ENCODE data around the gene SCUBE3.

The SCUBE3 gene

DNA sequence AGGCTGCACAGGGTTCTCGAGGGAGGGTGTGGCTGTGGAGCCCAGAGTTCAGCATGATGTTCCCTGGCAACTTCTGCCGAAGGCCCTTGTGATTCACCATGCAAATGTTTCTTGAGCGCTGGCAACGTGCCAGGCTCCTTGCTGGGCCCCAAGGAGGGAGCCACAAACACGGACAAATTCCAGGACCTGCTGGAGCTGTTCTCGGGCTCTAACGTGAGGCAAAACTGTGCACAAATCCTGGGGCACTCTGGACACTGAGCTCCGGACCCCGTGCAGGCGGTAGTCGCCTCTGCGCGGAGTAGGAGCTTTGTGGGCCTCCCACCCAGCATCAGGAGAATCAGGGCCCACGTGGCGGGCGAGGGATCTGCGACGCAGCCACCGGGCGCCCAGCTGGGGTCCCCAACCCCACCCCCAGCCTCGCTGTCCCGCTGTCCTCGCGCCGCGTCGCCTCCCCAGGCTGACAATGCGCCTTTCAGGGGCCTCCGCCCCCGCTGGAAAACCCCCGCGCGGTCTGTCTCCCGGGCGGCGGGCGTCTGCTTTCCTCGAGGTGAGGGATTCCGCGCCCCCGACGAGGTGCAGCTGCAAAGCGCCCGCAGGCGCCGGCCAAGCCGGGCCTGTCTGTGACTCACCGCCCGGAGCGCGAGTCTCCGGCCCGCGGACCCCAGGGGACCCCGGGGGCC, 31.7 kb upstream of the SCUBE3 start:
- peak; percentile 18 for DNase-seq (ENCODE audit: low spot score)

DNA sequence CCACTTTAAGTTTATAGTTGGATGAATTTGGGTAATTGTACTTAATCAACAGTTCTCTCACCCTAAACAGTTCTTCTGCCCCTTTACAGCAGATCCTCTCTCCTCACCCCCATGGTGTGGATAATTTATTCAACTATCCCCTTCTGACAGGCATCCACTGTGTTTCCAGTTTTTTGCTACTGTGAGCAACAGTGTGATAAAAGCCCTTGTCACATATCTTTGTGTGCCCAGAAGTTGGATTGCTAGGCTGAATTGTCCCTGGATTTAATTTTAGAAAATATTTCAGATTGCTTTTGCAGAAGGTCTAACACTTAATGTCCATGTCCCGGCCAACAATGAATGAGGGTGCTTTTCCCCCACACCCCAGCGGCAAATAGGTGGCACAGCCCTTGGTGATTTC, 30.5 kb upstream of the SCUBE3 start:
- DNase-seq (ENCODE audit: low spot score): no peak

DNA sequence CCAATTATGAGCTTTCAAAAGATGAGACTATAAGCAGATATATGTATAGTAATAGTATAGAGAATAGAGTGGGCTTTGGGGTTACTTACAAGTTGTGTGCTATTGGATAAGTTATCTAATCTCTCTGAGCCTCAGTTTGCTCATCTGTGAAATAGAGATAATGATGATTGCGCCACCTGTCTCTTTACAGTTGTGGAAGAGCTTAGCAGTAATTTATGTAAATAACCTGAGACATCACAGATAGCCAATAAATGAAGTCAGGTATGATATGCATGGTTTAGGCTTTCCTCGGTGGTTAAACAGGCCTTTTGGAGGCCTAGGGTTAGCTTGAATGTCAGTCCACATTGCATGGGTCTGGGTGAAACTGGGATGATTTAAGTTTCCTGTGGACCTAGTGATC, 29.8 kb upstream of the SCUBE3 start:
- DNase-seq (ENCODE audit: low spot score): no peak

DNA sequence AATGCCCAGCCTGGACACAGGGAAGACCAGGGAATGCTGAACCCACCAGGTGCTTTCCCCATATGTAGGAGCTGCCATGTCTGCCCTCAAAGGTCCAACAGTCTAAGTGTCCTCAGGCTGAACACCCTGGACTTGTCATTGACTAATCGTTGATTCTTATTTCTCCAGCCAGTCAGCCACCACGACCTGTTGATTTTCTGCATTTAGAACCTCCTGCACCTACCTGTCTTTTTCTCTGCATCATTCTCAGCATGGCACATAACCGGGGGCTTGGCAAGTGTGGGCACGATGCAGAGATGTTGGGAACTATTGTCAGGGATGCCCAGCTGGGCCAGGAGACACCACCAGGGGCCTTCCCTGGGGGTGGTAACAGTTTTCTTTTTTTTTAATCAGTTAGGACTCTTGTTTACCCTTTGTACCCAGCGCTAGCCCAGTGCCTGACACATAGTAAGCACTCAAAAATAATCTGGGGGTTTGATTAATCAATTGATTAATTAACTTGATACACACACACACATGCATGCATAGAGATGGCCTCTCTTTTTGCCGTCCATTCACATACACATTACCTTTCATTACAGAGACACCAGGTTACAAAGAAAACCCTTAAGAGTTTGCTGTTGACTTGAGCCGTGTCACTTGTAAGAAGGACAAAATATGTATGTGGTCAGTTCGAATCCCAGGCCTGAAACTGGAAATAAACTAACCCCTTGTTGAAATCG, 29.0 kb upstream of the SCUBE3 start:
- no peak for DNase-seq (ENCODE audit: low spot score)

DNA sequence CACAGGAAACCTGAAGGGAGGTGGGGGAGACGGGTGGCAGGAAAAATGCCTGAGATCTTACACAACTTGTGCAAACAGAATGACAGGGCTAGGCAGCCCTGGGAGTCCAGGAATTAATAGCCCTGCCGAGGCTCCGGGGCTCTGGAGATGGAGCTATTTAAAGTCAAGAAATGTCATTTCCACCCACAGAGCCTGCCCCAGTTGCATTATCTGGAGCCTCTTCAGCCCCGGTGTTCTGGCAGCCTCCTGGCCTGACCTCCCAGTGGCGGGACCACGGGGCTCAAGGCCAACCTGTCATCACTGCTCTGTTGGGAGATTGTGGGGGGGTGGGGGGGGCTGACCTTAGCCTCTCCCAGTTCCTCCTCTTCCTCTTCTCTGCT, 28.5 kb upstream of the SCUBE3 start:
- no peak for DNase-seq (ENCODE audit: low spot score)

DNA sequence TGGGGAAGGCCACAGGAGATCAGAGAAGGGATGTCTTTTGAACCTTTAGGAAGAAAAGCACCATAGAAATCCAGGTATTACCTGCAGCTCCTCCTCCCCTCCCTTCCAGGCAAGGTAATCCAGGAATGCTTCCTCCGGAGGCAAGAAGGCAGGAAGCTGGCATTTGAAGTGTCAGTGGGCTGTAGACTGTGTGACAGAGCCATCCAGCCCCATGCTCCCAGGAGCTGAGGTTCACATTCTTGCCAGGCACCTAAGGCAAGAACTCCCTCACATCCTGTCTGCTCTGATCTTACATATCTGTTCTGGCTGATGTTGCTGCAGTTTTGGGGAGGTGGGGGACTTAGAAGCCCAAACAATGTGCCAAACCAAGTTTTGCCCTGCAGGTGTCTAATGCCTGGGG, 27.8 kb upstream of the SCUBE3 start:
- DNase-seq (ENCODE audit: low spot score): no peak

DNA sequence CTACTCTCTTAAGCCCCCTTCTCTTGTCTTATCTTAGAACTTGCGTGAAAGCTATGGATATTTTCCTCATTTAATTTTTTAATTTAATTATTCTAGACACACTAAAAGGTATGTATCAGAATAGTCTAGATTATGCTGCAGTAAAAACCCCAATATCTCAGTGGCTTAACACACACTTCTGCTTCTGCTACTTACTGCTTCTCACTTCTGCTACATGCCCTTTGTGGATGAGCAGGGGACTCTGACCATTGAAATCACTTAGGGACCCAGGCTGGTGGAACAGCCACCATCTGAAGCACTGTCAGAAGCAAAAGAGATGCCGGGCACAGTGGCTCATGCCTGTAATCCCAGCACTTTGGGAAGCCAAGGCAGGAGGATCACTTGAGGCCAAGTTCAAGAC, 27.2 kb upstream of the SCUBE3 start:
- DNase-seq (ENCODE audit: low spot score): no peak

DNA sequence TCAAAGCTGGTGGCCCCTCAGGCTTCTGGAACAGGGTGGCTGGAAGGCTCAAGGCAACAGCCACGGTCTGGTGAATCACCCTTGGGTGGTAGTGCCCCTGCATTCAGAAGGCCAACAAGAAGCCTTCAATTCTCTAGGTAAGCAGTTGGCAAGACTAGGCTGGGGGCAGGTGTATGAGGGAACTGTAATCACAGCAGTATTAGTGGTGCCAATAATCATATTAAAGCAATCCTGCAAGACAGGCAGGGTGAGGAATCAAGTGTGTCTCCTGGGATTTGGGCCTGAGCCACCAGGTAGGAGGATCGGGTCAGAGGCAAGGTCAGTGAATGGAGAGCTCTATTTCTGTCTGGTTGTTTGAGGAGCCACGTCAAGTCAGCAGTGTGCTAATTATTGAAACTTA, 24.9 kb upstream of the SCUBE3 start:
- no peak for DNase-seq (ENCODE audit: low spot score)

DNA sequence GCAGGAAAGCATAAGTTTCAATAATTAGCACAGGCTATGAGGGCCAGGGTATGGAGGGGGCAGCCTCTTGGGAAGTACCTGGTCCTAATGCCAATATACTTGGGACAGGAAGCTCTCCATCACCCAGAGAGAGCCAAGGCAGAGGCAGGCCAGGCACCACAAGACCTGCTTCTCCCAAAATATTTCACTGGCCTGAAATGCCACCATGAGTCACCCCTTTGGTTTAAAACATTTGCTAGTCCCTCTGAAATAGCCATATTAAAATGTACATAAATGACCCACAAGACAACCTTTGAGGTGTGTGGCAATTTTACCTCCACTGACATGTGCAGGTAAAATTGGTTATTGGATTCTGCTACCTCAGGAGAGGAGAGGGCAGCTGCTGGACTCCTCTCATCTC, 23.4 kb upstream of the SCUBE3 start:
- no peak for DNase-seq (ENCODE audit: low spot score)

DNA sequence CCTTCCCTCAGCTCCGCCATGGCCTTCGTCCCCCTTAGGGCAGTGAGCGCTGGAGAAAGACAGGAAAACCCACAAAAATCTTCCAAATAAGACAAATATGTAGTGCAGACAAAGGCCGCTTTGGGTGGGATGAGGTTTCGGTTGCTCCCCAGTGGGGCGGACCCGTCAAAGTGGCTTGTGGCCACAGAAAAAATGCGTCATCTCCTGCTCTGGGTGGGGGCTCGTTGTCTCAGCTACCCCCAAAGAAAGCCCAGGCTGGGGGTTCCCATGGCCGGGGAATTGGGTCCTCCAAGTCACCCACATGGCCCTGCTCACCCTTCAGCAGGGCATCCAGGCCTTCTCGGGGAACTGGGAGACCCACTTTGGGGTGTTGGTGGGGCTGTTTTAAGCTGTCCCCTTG, 21.9 kb upstream of the SCUBE3 start:
- DNase-seq (ENCODE audit: low spot score): no peak

DNA sequence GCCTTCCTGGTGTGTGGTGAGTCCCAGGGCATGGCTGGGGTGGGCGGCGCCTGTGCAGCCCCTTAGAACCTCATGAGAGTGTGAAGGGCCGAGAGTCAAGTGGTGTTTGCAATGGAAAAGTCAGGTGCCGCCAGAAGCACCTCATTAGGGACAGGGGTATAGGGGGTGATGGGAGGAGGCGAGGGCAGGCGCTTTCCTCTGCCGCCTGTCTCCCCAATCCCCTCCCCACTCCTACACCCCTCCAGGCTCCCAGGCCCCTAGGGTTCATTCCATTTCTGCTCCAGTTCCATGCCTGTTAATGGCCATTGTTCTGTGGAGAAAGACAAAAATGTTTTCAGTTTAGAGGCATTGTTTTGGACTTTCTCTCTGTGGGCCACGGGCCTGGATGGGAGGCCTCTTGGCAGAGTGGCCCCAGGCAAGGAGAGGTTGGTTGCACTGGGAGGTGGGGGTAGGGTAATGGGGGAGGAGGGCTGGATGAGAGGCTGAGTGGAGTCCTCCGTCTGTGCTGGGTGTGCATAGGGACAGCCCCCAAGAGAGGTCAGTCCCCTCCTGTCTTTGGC, 21.4 kb upstream of the SCUBE3 start:
- DNase-seq (ENCODE audit: low spot score): no peak

DNA sequence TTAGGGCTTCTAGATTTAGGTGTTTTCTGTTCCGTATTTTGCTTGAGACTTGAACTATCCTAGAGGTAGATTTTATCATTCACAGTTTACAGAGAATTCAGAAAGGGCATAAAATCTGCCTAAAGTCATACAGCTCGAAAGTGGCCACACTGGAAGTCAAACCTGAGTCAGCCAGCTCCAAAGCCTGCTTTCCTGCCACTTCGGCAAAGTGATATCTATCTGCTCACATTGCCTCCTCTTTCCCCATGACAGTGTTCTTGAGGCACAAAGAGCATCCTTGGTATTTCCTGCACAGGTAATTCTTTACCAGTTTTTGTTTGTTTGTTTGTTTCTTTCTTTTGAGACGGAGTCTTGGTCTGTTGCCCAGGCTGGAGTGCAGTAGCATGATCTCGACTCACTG, 19.4 kb upstream of the SCUBE3 start:
- no peak for DNase-seq (ENCODE audit: low spot score)

DNA sequence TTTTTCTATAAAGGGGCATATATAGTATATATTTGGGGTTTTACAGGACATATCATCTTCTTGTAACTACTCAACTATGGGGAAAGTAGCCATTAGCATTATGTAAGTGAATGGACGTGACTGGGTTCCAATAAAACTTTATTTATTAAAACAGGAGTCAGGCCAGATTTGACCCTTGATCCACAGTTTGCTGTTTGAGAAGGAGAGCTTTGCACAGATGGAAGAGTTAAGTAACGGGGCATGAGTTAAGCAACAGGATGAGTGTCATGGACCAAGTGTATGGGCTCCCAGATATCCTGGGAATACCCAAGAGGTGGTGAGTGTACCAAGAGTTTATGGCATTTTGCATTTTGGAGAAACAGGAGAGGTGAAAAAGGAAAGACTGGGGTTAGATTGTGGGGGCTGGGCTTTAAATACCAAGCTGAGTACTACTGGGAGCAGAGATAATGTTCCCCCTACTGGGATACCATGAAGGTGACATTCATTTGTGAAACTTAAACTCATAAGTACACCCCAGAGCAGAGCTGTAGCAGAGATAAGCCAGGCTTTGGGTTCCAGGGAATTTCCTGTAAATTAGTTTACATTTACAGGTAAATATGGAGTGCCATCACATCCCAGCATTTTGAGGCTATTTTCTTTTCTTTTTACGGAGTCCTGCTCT, 18.5 kb upstream of the SCUBE3 start:
- no peak for DNase-seq (ENCODE audit: low spot score)

DNA sequence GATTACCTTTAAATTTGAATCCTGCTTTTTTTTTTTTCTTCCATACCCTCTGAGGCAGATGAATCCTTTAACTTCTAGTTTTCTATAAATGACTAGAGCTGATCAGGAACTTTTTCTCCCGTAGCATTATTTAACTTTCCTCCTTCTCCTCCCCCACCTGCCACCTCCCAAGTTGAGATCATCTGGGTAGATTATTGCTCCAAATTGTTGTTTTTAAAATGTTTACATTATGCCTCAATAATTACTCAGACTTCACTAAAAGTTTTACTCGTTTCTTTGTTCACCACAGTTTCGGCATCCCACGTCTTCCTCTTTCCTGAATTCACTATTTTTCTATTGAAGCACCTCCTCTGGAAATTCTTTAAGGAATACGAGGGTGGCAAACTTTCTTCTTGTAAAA, 16.6 kb upstream of the SCUBE3 start:
- DNase-seq (ENCODE audit: low spot score): no peak

DNA sequence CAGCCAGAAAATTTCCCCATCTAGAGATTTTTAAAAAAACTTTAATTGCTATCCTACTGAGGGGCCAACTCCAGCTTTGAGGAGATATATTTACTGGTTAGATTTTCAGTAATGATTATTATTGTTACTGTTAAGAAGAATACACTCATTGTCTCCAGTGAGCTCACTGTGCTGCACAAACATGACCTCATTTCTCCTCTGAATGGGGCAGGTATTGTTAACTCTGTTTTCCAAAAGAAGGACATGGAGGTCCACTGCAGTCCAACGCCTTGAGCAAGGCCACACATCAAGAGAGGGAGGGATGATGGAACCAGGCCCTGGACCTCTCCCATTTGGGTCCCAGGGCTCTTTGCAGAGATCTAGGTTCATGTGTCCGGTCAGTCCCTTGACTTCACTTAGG, 13.9 kb upstream of the SCUBE3 start:
- no peak for DNase-seq (ENCODE audit: low spot score)

DNA sequence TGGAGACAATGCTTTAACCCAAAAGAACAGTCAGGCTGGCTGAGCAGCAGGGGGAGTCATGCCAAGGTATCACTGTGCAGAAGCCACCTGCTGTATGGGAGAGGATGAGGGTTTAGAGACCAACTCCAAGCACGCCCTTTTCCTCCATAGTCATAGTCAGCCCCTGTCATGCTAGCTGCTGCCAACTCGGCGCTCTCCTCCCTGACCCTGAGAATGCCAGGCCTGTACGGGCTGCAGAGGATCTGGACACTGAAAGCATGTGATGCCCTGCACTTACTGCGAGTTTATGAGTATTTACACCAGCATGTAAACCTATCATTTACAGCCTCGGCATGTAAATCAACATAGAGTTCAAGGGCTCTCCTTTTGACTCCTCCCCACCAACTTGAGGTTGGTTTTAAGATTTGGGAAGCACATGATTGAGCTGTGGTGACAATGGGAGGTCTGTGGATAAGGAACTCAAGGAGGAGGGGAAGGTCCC, 11.7 kb upstream of the SCUBE3 start:
- DNase-seq (ENCODE audit: low spot score): no peak

DNA sequence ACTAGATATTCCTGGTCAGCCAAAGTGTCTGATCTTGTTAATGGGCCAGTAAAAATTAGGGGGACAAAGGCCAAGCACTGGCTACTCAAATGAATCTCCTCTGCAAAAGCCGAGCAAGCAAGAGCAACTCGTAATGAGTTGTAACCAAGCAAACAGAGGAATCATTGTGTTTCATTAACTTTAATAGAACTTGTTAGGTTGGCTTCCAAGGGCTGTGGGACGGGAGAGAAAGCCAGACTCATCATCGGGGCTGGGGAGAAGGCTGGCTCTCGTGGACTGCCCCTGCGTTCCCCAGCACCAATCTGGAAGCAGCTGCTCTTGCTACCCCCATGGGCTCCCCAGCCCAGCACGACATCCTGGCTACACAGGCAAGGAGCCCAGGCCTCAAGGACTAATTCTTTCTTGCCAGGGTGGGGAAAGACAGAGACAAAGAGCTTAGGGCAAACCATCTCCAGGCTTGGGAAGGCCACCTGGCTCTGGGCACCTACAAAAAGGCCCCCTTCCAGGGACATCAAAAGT, 10.5 kb upstream of the SCUBE3 start:
- no peak for DNase-seq (ENCODE audit: low spot score)

DNA sequence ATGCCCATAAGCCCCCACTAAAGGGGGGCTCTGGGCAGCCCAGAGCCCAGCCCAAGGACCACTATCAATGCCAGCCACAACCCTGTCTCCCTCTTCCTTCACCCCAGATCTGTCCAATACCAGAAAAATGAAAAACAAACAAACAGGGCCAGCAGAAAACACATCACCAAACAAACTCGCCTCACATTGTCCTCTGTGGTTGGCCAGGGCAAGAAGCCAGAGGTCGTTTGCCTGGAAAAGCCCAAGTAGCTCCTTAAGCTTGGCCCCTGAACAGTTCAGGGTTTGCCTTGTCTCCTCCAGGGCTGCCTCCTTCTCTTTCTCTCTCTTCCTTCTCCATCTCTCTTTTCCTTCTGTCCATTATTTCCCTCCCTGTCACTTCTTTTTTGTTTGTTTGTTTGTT, 10.1 kb upstream of the SCUBE3 start:
- DNase-seq (ENCODE audit: low spot score): no peak

DNA sequence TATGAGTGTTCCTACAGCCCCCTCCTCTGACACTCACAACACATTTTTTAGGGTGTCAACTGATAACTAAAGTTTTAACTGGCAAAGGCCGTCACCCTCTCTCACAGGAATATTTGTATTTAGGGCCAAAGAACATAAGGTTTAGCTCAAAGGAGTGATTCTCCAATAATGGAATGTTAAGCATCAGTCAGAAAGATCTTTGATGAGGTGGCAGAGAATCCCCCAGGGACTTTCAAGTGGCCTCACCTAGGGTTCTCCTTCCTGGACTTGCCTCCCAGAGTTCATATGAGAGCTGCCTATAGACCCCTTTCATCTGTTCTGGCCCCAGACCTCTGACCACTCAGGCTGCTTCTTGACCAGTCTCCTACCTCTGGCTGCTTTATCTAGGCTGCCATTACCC, 7.4 kb upstream of the SCUBE3 start:
- no peak for DNase-seq (ENCODE audit: low spot score)

DNA sequence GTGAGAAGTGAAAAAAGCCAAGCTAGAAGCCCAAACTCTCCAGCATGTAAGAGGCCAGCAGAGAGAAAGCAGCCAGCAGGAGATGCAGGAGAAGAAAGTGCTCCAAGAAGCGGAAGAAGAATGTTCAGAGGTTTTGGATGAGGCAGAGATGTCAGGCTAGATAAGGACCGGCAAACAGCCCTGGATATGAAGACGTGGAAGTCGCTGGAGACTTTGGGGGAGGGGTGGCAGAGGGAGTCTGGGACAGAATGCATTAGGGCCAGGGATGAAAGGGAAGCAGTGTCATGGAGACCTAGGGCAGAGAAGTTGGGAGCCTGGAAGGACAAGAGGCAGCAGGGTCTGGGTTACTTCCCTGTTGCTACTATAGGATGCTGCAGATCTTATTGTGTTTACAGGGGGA, 5.3 kb upstream of the SCUBE3 start:
- no peak for DNase-seq (ENCODE audit: low spot score)

DNA sequence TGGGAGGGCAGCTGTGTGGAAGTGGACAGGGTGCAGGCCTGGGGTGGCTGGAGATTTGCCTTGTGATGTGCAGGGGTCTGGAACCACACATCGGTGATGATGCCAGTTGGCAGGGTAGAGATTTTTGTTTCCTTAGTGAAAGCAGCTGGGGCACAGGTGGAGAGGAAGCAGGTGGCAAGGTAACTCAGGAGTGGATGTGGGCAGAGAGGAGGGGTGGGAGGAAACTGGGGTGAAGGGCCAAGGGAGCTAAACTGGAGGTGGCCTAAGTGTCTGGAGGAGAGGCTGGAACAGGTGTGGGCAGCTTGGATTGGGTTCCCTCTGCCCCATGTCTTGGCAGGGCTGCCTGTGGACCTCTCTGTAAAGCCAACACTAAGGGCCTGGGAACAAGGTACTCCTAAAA, 4.7 kb upstream of the SCUBE3 start:
- no peak for DNase-seq (ENCODE audit: low spot score)

DNA sequence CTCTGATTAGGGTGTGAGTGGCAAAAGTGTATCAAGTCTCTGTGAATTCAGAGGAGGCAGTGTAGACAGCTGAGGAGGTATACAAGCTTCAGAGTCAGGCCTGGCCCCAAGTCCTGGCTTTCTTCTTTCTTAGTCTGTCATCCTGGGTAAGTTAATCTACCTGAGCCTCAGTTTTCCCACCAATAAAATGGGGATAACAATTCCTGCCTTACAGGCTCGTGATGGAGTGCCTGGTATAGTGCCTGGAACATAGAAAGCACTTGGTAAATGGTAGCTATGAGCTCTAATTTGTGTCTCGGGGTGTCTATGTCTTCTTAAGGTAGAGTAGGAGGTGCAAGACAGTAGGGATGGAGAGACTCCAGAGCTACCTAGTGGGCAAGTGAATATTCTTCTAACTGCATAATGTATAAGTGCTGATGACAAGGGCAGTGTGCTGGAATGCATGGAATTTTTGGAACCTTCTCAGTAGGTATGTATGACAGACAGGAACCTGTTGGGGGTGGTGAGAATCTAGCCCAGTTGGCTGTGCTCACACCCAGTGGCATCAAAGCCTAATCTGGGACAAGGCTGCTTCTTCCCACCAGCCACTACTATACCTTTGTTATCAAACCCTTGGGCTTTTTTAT, 4.0 kb upstream of the SCUBE3 start:
- peak; percentile 20 for DNase-seq (ENCODE audit: low spot score)
